Amniotic epithelial cell (primary cell): Measurements from ENCODE around the gene CACNA1F.

Source experiments
- DNase-seq: peaks from one replicate; pipeline ENCODE4 v3.0.0-alpha.2; 2010; ENCODE audit warnings: low read depth

CACNA1F gene

GRCh38 chrX:49227726-49228125 is 5.4 kb downstream of the CACNA1F start:
- DNase-seq, result no peak

- no peak for DNase-seq
These were observed 6.2 kb downstream of the CACNA1F start for GRCh38 chrX:49226946-49227345.

- DNase-seq, result no peak
These were observed 7.3 kb downstream of the CACNA1F start for GRCh38 chrX:49225858-49226257.

GRCh38 chrX:49221868-49222267 is 11.3 kb downstream of the CACNA1F start:
- DNase-seq, result no peak

GRCh38 chrX:49220100-49220499 is 13.0 kb downstream of the CACNA1F start:
- no peak for DNase-seq

- no peak for DNase-seq
These were observed 18.1 kb downstream of the CACNA1F start for GRCh38 chrX:49214996-49215526.

GRCh38 chrX:49214416-49214815 is 18.7 kb downstream of the CACNA1F start:
- DNase-seq, result no peak

GRCh38 chrX:49212861-49213260 is 20.3 kb downstream of the CACNA1F start:
- DNase-seq, result no peak

- DNase-seq, result no peak
These were observed 20.9 kb downstream of the CACNA1F start for GRCh38 chrX:49212209-49212608.

GRCh38 chrX:49211074-49211473 is 22.1 kb downstream of the CACNA1F start:
- no peak for DNase-seq

- no peak for DNase-seq
These were observed 22.7 kb downstream of the CACNA1F start for GRCh38 chrX:49210406-49210805.

GRCh38 chrX:49209434-49210251 is 23.5 kb downstream of the CACNA1F start:
- peak; percentile 7 for DNase-seq

GRCh38 chrX:49208399-49208798 is 24.7 kb downstream of the CACNA1F start:
- no peak for DNase-seq

- DNase-seq, result no peak
These were observed 26.6 kb downstream of the CACNA1F start for GRCh38 chrX:49206543-49206942.

- no peak for DNase-seq
These were observed 27.7 kb downstream of the CACNA1F start for GRCh38 chrX:49205443-49205842.

- DNase-seq, result no peak
These were observed 28.4 kb downstream of the CACNA1F start for GRCh38 chrX:49204709-49205108.

GRCh38 chrX:49204017-49204416 is 29.1 kb downstream of the CACNA1F start:
- no peak for DNase-seq

GRCh38 chrX:49203536-49203935 is 29.6 kb downstream of the CACNA1F start:
- no peak for DNase-seq

- DNase-seq, result no peak
These were observed 31.1 kb downstream of the CACNA1F start for GRCh38 chrX:49202022-49202421.

- peak; percentile 74 for DNase-seq
These were observed 33.0 kb downstream of the CACNA1F start, which contains the start of gene SYP for GRCh38 chrX:49199906-49200771. Gene SYP, minus strand, starts transcription at chrX:49200193. Its CDS starts 7 bp downstream, at chrX:49200186.

GRCh38 chrX:49199315-49199595 is 33.9 kb downstream of the CACNA1F start:
- DNase-seq, result no peak

GRCh38 chrX:49198540-49199314 is 34.4 kb downstream of the CACNA1F start:
- no peak for DNase-seq
